Measurements from ENCODE around the gene SET.

- no peak for TF ChIP-seq POLR2A (IDR thresholded peaks at IDR 0.05)
- no peak for TF ChIP-seq CTCF (IDR thresholded peaks at IDR 0.05)
Measured at GRCh38 chr9:128653908-128654307, 35.1 kb upstream of the SET start.

Measured in Peyer's patch (tissue), 4 donors.